Measurements from ENCODE around the gene MYO10. TPM values are rescaled to one million over a fixed set of nuclear protein-coding genes. Genes with fewer than 3 reads are reported as not detected.

Gene MYO10
- polyA plus RNA-seq, 3 donors: 0.23 to 1.1 (median 0.35) TPM

DNA sequence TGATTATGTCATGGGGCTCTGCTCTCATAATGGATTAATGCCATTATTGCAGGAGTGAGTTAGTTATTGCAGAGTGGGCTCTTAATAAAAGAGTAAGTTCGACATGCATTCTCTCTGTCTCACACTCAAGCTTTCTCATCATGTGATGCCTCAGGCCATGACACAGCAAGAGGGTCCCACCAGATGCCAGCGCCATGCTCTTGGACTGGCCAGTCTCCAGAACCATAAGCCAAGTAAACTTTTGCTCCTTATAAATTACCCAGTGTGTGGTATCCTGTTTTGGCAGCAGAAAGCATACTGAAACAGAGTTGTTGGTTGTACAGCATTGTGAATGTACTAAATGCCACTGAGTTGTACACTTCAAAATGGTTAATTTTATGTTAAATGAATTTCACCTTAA lies 138.1 kb downstream of the MYO10 start:
- Mint-ChIP-seq H3K4me3 (no peak overlapping the region), H3K4me1 (no peaks in the 10 kb centered on the region), H3K36me3 (no peaks in the 10 kb centered on the region), H3K27me3 (ENCODE audit: low read depth in 3 of 3) (peaks cover 0 to 2% (median 1%) of the 10 kb centered on the region in 3 donors), H3K27ac (no peak overlapping the region), H3K9me3 (peaks cover 0 to 3% (median 0%) of the 10 kb centered on the region in 7 donors)
- no peak for DNase-seq
- Histone ChIP-seq H3K4me2 (replicated peaks; ENCODE audit: extremely low read depth, low read length, poor library complexity, severe bottlenecking) (no peak overlapping the region), H3K27ac (ENCODE audit: low read depth in 1 of 2, low read length in 2 of 2) (no peak overlapping the region), H2AFZ (ENCODE audit: insufficient read depth, low read depth, low read length, poor library complexity, severe bottlenecking) (no peak overlapping the region), H3K36me3 (replicated peaks in 1 of 2; ENCODE audit: control insufficient read depth in 1 of 2, insufficient read depth in 2 of 2, low read length in 2 of 2) (no peaks in the 10 kb centered on the region), H3K27me3 (ENCODE audit: control insufficient read depth in 2 of 2, insufficient read depth in 2 of 2, low read length in 2 of 2) (no peaks in the 10 kb centered on the region), H3K4me3 (replicated peaks in 1 of 3; ENCODE audit: low read depth in 2 of 3, low read length in 3 of 3) (no peak overlapping the region), H4K20me1 (ENCODE audit: insufficient read depth, low read length) (no peaks in the 10 kb centered on the region), H3K79me2 (ENCODE audit: insufficient read depth, low read length) (no peaks in the 10 kb centered on the region), H3K9me3 (replicated peaks in 1 of 2; ENCODE audit: control insufficient read depth in 1 of 2, insufficient read depth in 1 of 2, low read length in 2 of 2) (no peaks in the 10 kb centered on the region), H3K4me1 (ENCODE audit: control insufficient read depth in 1 of 2, insufficient read depth in 2 of 2, low read length in 2 of 2) (no peaks in the 10 kb centered on the region), H3K9ac (ENCODE audit: insufficient read depth, low read length, poor library complexity, severe bottlenecking) (no peak overlapping the region)
- no CpG with 5 or more reads among the region's 2 CpGs for WGBS (ENCODE audit: insufficient coverage)
- intact Hi-C loops (cut with micrococcal nuclease): loop anchor here in 1 of 2 donors (10.0 kb wide), 1 partner anchor 137 kb away; the partner anchor contains the start of gene MYO10
- TF ChIP-seq, protein P1, sequence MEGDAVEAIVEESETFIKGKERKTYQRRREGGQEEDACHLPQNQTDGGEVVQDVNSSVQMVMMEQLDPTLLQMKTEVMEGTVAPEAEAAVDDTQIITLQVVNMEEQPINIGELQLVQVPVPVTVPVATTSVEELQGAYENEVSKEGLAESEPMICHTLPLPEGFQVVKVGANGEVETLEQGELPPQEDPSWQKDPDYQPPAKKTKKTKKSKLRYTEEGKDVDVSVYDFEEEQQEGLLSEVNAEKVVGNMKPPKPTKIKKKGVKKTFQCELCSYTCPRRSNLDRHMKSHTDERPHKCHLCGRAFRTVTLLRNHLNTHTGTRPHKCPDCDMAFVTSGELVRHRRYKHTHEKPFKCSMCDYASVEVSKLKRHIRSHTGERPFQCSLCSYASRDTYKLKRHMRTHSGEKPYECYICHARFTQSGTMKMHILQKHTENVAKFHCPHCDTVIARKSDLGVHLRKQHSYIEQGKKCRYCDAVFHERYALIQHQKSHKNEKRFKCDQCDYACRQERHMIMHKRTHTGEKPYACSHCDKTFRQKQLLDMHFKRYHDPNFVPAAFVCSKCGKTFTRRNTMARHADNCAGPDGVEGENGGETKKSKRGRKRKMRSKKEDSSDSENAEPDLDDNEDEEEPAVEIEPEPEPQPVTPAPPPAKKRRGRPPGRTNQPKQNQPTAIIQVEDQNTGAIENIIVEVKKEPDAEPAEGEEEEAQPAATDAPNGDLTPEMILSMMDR (IDR thresholded peaks at IDR 0.05): no peak

DNA sequence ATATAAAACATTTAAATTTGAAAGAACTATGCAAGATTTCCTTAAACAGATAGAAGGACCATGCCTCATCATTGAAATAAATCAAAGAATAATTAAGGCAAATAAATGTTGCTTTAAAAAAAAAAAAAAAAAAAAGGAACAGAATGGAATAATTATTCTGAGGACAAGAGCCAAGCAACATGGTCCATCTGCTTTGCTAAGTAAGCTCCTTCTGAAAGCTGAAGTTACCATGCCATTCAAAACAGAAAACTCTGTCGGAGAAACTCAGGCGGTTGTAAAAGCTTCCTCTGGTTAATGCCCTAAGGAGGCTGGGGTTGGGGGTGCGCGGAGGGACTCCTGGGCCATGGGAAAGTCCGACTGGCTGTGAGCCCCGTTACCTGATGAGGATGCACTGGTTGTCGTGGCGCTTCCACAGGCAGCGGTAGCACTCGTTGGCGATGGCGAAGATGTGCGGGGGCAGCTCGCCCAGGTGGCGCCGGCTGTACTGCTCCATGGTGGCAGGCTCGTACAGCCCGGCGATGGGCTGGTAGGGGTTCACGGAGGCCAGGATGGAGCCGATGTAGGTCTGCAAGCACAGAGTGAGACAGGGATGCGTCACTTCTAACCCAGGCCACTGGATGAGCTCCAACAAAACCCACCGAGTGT lies 141.7 kb downstream of the MYO10 start:
- no peaks in the 10 kb centered on the region for H3K9me3 ChIP-seq (replicated peaks in 1 of 2; ENCODE audit: control insufficient read depth in 1 of 2, insufficient read depth in 1 of 2, low read length in 2 of 2)
- no peak overlapping the region for H3K27ac Mint-ChIP-seq
- H3K4me2 ChIP-seq (replicated peaks; ENCODE audit: extremely low read depth, low read length, poor library complexity, severe bottlenecking): no peak overlapping the region
- H3K4me3 Mint-ChIP-seq: no peak overlapping the region
- H3K36me3 Mint-ChIP-seq: no peaks in the 10 kb centered on the region
- TF ChIP-seq, protein P1 (IDR thresholded peaks at IDR 0.05): no peak
- 92% methylated on average over 23 of the region's 23 CpGs for WGBS (ENCODE audit: insufficient coverage)
- DNase-seq: no peak
- no peak overlapping the region for H3K9ac ChIP-seq (ENCODE audit: insufficient read depth, low read length, poor library complexity, severe bottlenecking)
- no peaks in the 10 kb centered on the region for H4K20me1 ChIP-seq (ENCODE audit: insufficient read depth, low read length)
- H3K27me3 ChIP-seq (ENCODE audit: control insufficient read depth in 2 of 2, insufficient read depth in 2 of 2, low read length in 2 of 2): no peaks in the 10 kb centered on the region
- no peak overlapping the region for H3K27ac ChIP-seq (ENCODE audit: low read depth in 1 of 2, low read length in 2 of 2)
- H3K27me3 Mint-ChIP-seq (ENCODE audit: low read depth in 3 of 3): peaks cover 1 to 2% (median 1%) of the 10 kb centered on the region in 3 donors
- intact Hi-C loops (cut with micrococcal nuclease): loop anchor here (5.0 to 10.0 kb wide), 3 partner anchors 140 to 408 kb away; partner anchors contain the start of gene MYO10 (in 1 of the 2)
- no peaks in the 10 kb centered on the region for H3K36me3 ChIP-seq (replicated peaks in 1 of 2; ENCODE audit: control insufficient read depth in 1 of 2, insufficient read depth in 2 of 2, low read length in 2 of 2)
- no peaks in the 10 kb centered on the region for H3K79me2 ChIP-seq (ENCODE audit: insufficient read depth, low read length)
- peaks cover 8% of the 10 kb centered on the region for H3K4me1 Mint-ChIP-seq
- H3K4me3 ChIP-seq (replicated peaks in 1 of 3; ENCODE audit: low read depth in 2 of 3, low read length in 3 of 3): no peak overlapping the region
- H2AFZ ChIP-seq (ENCODE audit: insufficient read depth, low read depth, low read length, poor library complexity, severe bottlenecking): no peak overlapping the region
- H3K9me3 Mint-ChIP-seq: no peaks in the 10 kb centered on the region
- no peaks in the 10 kb centered on the region for H3K4me1 ChIP-seq (ENCODE audit: control insufficient read depth in 1 of 2, insufficient read depth in 2 of 2, low read length in 2 of 2)
